ENCODE results near the gene ENPEP. TPM values are rescaled to one million over a fixed set of nuclear protein-coding genes. Genes with fewer than 3 reads are reported as not detected.
A peak's percentile ranks its signal among the peaks of the same experiment; 100 is the strongest.

Gene ENPEP
- total RNA-seq, 2 experiments from 2014 or later: not detected

- Mint-ChIP-seq H3K27me3 (no peaks in the 10 kb centered on the region), H3K36me3 (no peaks in the 10 kb centered on the region), H3K4me3 (no peak overlapping the region), H3K27ac (no peak overlapping the region), H3K9me3 (no peaks in the 10 kb centered on the region), H3K4me1 (ENCODE audit: low read depth) (peaks cover 9% of the 10 kb centered on the region)
- intact Hi-C loops (cut with micrococcal nuclease): loop anchor here (1.0 to 5.0 kb wide), 4 partner anchors 196 to 1089 kb away; no protein-coding TSS in a partner anchor
- DNase-seq: no peak
- POLR2A ChIA-PET: no interaction called here
- CTCF ChIA-PET: interaction anchor here (0.6 to 14.7 kb wide), 15 partner anchors 8 to 513 kb away, joined by 3 to 278 read pairs (median 4); no protein-coding TSS in a partner anchor
Measured at GRCh38 chr4:110510955-110511544, 35.1 kb downstream of the ENPEP start.

GRCh38 chr4:110512901-110513300 is 36.9 kb downstream of the ENPEP start:
- no peaks in the 10 kb centered on the region for H3K9me3 Mint-ChIP-seq
- peaks cover 12% of the 10 kb centered on the region for H3K4me1 Mint-ChIP-seq (ENCODE audit: low read depth)
- CTCF ChIA-PET: interaction anchor here (0.6 to 14.7 kb wide), 8 partner anchors 12 to 515 kb away, joined by 3 to 278 read pairs (median 21); no protein-coding TSS in a partner anchor
- POLR2A ChIA-PET: no interaction called here
- H3K27me3 Mint-ChIP-seq: no peaks in the 10 kb centered on the region
- H3K36me3 Mint-ChIP-seq: no peaks in the 10 kb centered on the region
- H3K27ac Mint-ChIP-seq: no peak overlapping the region
- DNase-seq: no peak
- intact Hi-C loops (cut with micrococcal nuclease): loop anchor here (5.0 kb wide), 1 partner anchor 1091 kb away; no protein-coding TSS in a partner anchor
- H3K4me3 Mint-ChIP-seq: no peak overlapping the region

GRCh38 chr4:110514889-110515479 is 39.0 kb downstream of the ENPEP start:
- DNase-seq: no peak
- Mint-ChIP-seq H3K4me1 (ENCODE audit: low read depth) (peaks cover 12% of the 10 kb centered on the region), H3K4me3 (peak overlapping the region; percentile 91), H3K9me3 (no peaks in the 10 kb centered on the region), H3K36me3 (no peaks in the 10 kb centered on the region), H3K27me3 (peaks cover 2% of the 10 kb centered on the region), H3K27ac (no peak overlapping the region)
- ChIA-PET CTCF (interaction anchor here (0.8 to 14.7 kb wide), 11 partner anchors 9 to 573 kb away, joined by 3 to 278 read pairs (median 4); no protein-coding TSS in a partner anchor), POLR2A (no interaction called here)
- intact Hi-C loops (cut with micrococcal nuclease): loop anchor here (1.0 to 5.0 kb wide), 3 partner anchors 318 to 1093 kb away; partner anchors contain the start of gene ELOVL6

GRCh38 chr4:110515676-110516075 is 39.7 kb downstream of the ENPEP start:
- DNase-seq: no peak
- Mint-ChIP-seq H3K4me1 (ENCODE audit: low read depth) (peaks cover 12% of the 10 kb centered on the region), H3K27ac (no peak overlapping the region), H3K4me3 (peak overlapping the region; percentile 91), H3K27me3 (peaks cover 2% of the 10 kb centered on the region), H3K9me3 (no peaks in the 10 kb centered on the region), H3K36me3 (no peaks in the 10 kb centered on the region)
- ChIA-PET CTCF (interaction anchor here (0.6 to 14.7 kb wide), 13 partner anchors 9 to 518 kb away, joined by 3 to 278 read pairs (median 5); no protein-coding TSS in a partner anchor), POLR2A (no interaction called here)
- intact Hi-C loops (cut with micrococcal nuclease): loop anchor here (1.0 to 5.0 kb wide), 4 partner anchors 12 to 517 kb away; partner anchors contain the start of gene ELOVL6

- no peaks in the 10 kb centered on the region for H3K9me3 Mint-ChIP-seq
- intact Hi-C loops (cut with micrococcal nuclease): loop anchor here (1.0 to 5.0 kb wide), 3 partner anchors 11 to 518 kb away; partner anchors contain the start of gene ELOVL6
- peak; percentile 78 for DNase-seq
- ChIA-PET POLR2A (no interaction called here), CTCF (interaction anchor here (0.6 to 14.7 kb wide), 18 partner anchors 7 to 693 kb away, joined by 3 to 278 read pairs (median 5); no protein-coding TSS in a partner anchor)
- peaks cover 2% of the 10 kb centered on the region for H3K27me3 Mint-ChIP-seq
- H3K4me1 Mint-ChIP-seq (ENCODE audit: low read depth): peaks cover 12% of the 10 kb centered on the region
- H3K36me3 Mint-ChIP-seq: no peaks in the 10 kb centered on the region
- peak overlapping the region; percentile 74 for H3K27ac Mint-ChIP-seq
- H3K4me3 Mint-ChIP-seq: peak overlapping the region; percentile 91
Measured at GRCh38 chr4:110516106-110516922, 40.4 kb downstream of the ENPEP start.

GRCh38 chr4:110518889-110519490 is 43.0 kb downstream of the ENPEP start:
- H3K4me3 Mint-ChIP-seq: no peak overlapping the region
- H3K27ac Mint-ChIP-seq: no peak overlapping the region
- H3K4me1 Mint-ChIP-seq (ENCODE audit: low read depth): peaks cover 12% of the 10 kb centered on the region
- intact Hi-C loops (cut with micrococcal nuclease): loop anchor here (5.0 kb wide), 1 partner anchor 322 kb away; the partner anchor contains the start of gene ELOVL6
- peaks cover 5% of the 10 kb centered on the region for H3K27me3 Mint-ChIP-seq
- ChIA-PET POLR2A (no interaction called here), CTCF (interaction anchor here (0.8 to 14.7 kb wide), 14 partner anchors 8 to 1096 kb away, joined by 3 to 278 read pairs (median 4); no protein-coding TSS in a partner anchor)
- no peak for DNase-seq
- no peaks in the 10 kb centered on the region for H3K36me3 Mint-ChIP-seq
- no peaks in the 10 kb centered on the region for H3K9me3 Mint-ChIP-seq

- CTCF ChIA-PET: interaction anchor here (0.8 to 13.6 kb wide), 7 partner anchors 9 to 523 kb away, joined by 3 to 278 read pairs (median 4); no protein-coding TSS in a partner anchor
- Mint-ChIP-seq H3K27ac (no peak overlapping the region), H3K36me3 (no peaks in the 10 kb centered on the region)
Measured at GRCh38 chr4:110520886-110521285, 44.9 kb downstream of the ENPEP start.

GRCh38 chr4:110526589-110526988 is 50.6 kb downstream of the ENPEP start:
- Mint-ChIP-seq H3K4me3 (no peak overlapping the region), H3K27me3 (peaks cover 2% of the 10 kb centered on the region), H3K4me1 (ENCODE audit: low read depth) (peaks cover 16% of the 10 kb centered on the region), H3K27ac (no peak overlapping the region), H3K9me3 (no peaks in the 10 kb centered on the region), H3K36me3 (no peaks in the 10 kb centered on the region)
- intact Hi-C loops (cut with micrococcal nuclease): loop anchor here (2.0 kb wide), 1 partner anchor 710 kb away; no protein-coding TSS in a partner anchor
- DNase-seq: no peak
- ChIA-PET CTCF (no interaction called here), POLR2A (no interaction called here)

More at GRCh38 chr4:110520886-110521285, 44.9 kb downstream of the ENPEP start:
- Mint-ChIP-seq H3K27me3 (peaks cover 5% of the 10 kb centered on the region), H3K4me1 (ENCODE audit: low read depth) (peaks cover 5% of the 10 kb centered on the region), H3K4me3 (no peak overlapping the region), H3K9me3 (no peaks in the 10 kb centered on the region)
- DNase-seq: no peak
- POLR2A ChIA-PET: no interaction called here
- intact Hi-C loops (cut with micrococcal nuclease): no loop called here

- intact Hi-C loops (cut with micrococcal nuclease): loop anchor here (1.0 to 2.0 kb wide), 2 partner anchors 11 to 710 kb away; no protein-coding TSS in a partner anchor
- POLR2A ChIA-PET: no interaction called here
- CTCF ChIA-PET: interaction anchor here (1.2 to 1.4 kb wide), 2 partner anchors 8 to 10 kb away, joined by 4 to 6 read pairs; no protein-coding TSS in a partner anchor
- no peaks in the 10 kb centered on the region for H3K9me3 Mint-ChIP-seq
- peaks cover 2% of the 10 kb centered on the region for H3K27me3 Mint-ChIP-seq
- peaks cover 16% of the 10 kb centered on the region for H3K4me1 Mint-ChIP-seq (ENCODE audit: low read depth)
- H3K4me3 Mint-ChIP-seq: no peak overlapping the region
- DNase-seq: peak; percentile 69
- H3K36me3 Mint-ChIP-seq: no peaks in the 10 kb centered on the region
- H3K27ac Mint-ChIP-seq: no peak overlapping the region
Measured at GRCh38 chr4:110527156-110527555, 51.2 kb downstream of the ENPEP start.

- Mint-ChIP-seq H3K27me3 (peaks cover 12% of the 10 kb centered on the region), H3K4me3 (no peak overlapping the region), H3K36me3 (no peaks in the 10 kb centered on the region), H3K4me1 (ENCODE audit: low read depth) (peaks cover 5% of the 10 kb centered on the region), H3K27ac (no peak overlapping the region), H3K9me3 (no peaks in the 10 kb centered on the region)
- ChIA-PET POLR2A (no interaction called here), CTCF (interaction anchor here (1.1 kb wide), 1 partner anchor 12 kb away, joined by 3 read pairs; no protein-coding TSS in a partner anchor)
- intact Hi-C loops (cut with micrococcal nuclease): no loop called here
- DNase-seq: no peak
Measured at GRCh38 chr4:110532901-110533589, 57.1 kb downstream of the ENPEP start.

- ChIA-PET POLR2A (no interaction called here), CTCF (interaction anchor here (0.7 to 1.1 kb wide), 3 partner anchors 13 to 534 kb away, joined by 3 read pairs; no protein-coding TSS in a partner anchor)
- intact Hi-C loops (cut with micrococcal nuclease): no loop called here
- Mint-ChIP-seq H3K9me3 (no peaks in the 10 kb centered on the region), H3K36me3 (no peaks in the 10 kb centered on the region), H3K4me1 (ENCODE audit: low read depth) (peaks cover 5% of the 10 kb centered on the region), H3K27ac (no peak overlapping the region), H3K27me3 (peaks cover 15% of the 10 kb centered on the region), H3K4me3 (no peak overlapping the region)
- no peak for DNase-seq
Measured at GRCh38 chr4:110533590-110533910, 57.6 kb downstream of the ENPEP start.

Data from activated CD4-positive, alpha-beta memory T cell treated with anti-CD3 and anti-CD28 coated beads for 36 hours (primary cell).